ENCODE results near the gene INPP5F. TPM values are rescaled to one million over a fixed set of nuclear protein-coding genes. Genes with fewer than 3 reads are reported as not detected.

The INPP5F gene
- total RNA-seq, 2 experiments from 2014 or later: 10.5 to 10.9 TPM

- Mint-ChIP-seq H3K4me3 (no peak overlapping the region), H3K27me3 (ENCODE audit: low read depth) (no peaks in the 10 kb centered on the region), H3K27ac (no peak overlapping the region), H3K4me1 (ENCODE audit: low read depth) (no peaks in the 10 kb centered on the region), H3K9me3 (no peaks in the 10 kb centered on the region), H3K36me3 (ENCODE audit: low read depth) (peaks cover 16% of the 10 kb centered on the region)
- intact Hi-C loops (cut with micrococcal nuclease): no loop called here
- CTCF ChIA-PET: interaction anchor here (0.8 to 1.6 kb wide), 3 partner anchors 10 to 126 kb away, joined by 3 to 4 read pairs (median 3); no protein-coding TSS in a partner anchor
- no peak for DNase-seq
Measured at GRCh38 chr10:119812684-119813083, 86.8 kb downstream of the INPP5F start.

GRCh38 chr10:119815671-119816070 lies 89.8 kb downstream of the INPP5F start:
- no peak for DNase-seq
- H3K27ac Mint-ChIP-seq: no peak overlapping the region
- no peak overlapping the region for H3K4me3 Mint-ChIP-seq
- no peaks in the 10 kb centered on the region for H3K9me3 Mint-ChIP-seq
- H3K4me1 Mint-ChIP-seq (ENCODE audit: low read depth): peaks cover 2% of the 10 kb centered on the region
- H3K36me3 Mint-ChIP-seq (ENCODE audit: low read depth): peaks cover 18% of the 10 kb centered on the region
- H3K27me3 Mint-ChIP-seq (ENCODE audit: low read depth): no peaks in the 10 kb centered on the region
- intact Hi-C loops (cut with micrococcal nuclease): no loop called here
- CTCF ChIA-PET: interaction anchor here (1.0 kb wide), 1 partner anchor 130 kb away, joined by 3 read pairs; no protein-coding TSS in a partner anchor

- peaks cover 16% of the 10 kb centered on the region for H3K36me3 Mint-ChIP-seq (ENCODE audit: low read depth)
- intact Hi-C loops (cut with micrococcal nuclease): no loop called here
- H3K9me3 Mint-ChIP-seq: no peaks in the 10 kb centered on the region
- H3K27me3 Mint-ChIP-seq (ENCODE audit: low read depth): no peaks in the 10 kb centered on the region
- H3K27ac Mint-ChIP-seq: no peak overlapping the region
- peaks cover 2% of the 10 kb centered on the region for H3K4me1 Mint-ChIP-seq (ENCODE audit: low read depth)
- CTCF ChIA-PET: no interaction called here
- no peak overlapping the region for H3K4me3 Mint-ChIP-seq
- DNase-seq: peak; percentile 9
Measured at GRCh38 chr10:119817991-119818888, 92.4 kb downstream of the INPP5F start.

GRCh38 chr10:119818889-119819270 lies 93.0 kb downstream of the INPP5F start:
- H3K36me3 Mint-ChIP-seq (ENCODE audit: low read depth): peaks cover 15% of the 10 kb centered on the region
- CTCF ChIA-PET: no interaction called here

GRCh38 chr10:119821182-119821581 lies 95.3 kb downstream of the INPP5F start:
- Mint-ChIP-seq H3K4me3 (no peak overlapping the region), H3K4me1 (ENCODE audit: low read depth) (peaks cover 2% of the 10 kb centered on the region), H3K36me3 (ENCODE audit: low read depth) (peaks cover 16% of the 10 kb centered on the region), H3K27ac (no peak overlapping the region), H3K27me3 (ENCODE audit: low read depth) (no peaks in the 10 kb centered on the region), H3K9me3 (no peaks in the 10 kb centered on the region)
- CTCF ChIA-PET: interaction anchor here (0.6 kb wide), 1 partner anchor 62 kb away, joined by 4 read pairs; no protein-coding TSS in a partner anchor
- intact Hi-C loops (cut with micrococcal nuclease): no loop called here
- DNase-seq: no peak

More at GRCh38 chr10:119818889-119819270, 93.0 kb downstream of the INPP5F start:
- Mint-ChIP-seq H3K9me3 (no peaks in the 10 kb centered on the region), H3K4me3 (no peak overlapping the region), H3K27ac (no peak overlapping the region), H3K4me1 (ENCODE audit: low read depth) (peaks cover 2% of the 10 kb centered on the region), H3K27me3 (ENCODE audit: low read depth) (no peaks in the 10 kb centered on the region)
- intact Hi-C loops (cut with micrococcal nuclease): no loop called here
- DNase-seq: no peak

GRCh38 chr10:119824299-119824698 lies 98.4 kb downstream of the INPP5F start:
- DNase-seq: no peak
- H3K4me3 Mint-ChIP-seq: no peak overlapping the region
- CTCF ChIA-PET: no interaction called here
- H3K27ac Mint-ChIP-seq: no peak overlapping the region
- no peaks in the 10 kb centered on the region for H3K9me3 Mint-ChIP-seq
- H3K36me3 Mint-ChIP-seq (ENCODE audit: low read depth): peaks cover 17% of the 10 kb centered on the region
- H3K4me1 Mint-ChIP-seq (ENCODE audit: low read depth): no peaks in the 10 kb centered on the region
- no peaks in the 10 kb centered on the region for H3K27me3 Mint-ChIP-seq (ENCODE audit: low read depth)
- intact Hi-C loops (cut with micrococcal nuclease): no loop called here

GRCh38 chr10:119826771-119827170 lies 100.9 kb downstream of the INPP5F start:
- peaks cover 25% of the 10 kb centered on the region for H3K36me3 Mint-ChIP-seq (ENCODE audit: low read depth)
- peak overlapping the region; percentile 63 for H3K27ac Mint-ChIP-seq
- H3K4me3 Mint-ChIP-seq: no peak overlapping the region
- no peaks in the 10 kb centered on the region for H3K9me3 Mint-ChIP-seq
- H3K4me1 Mint-ChIP-seq (ENCODE audit: low read depth): no peaks in the 10 kb centered on the region
- DNase-seq: no peak
- no peaks in the 10 kb centered on the region for H3K27me3 Mint-ChIP-seq (ENCODE audit: low read depth)
- CTCF ChIA-PET: no interaction called here
- intact Hi-C loops (cut with micrococcal nuclease): no loop called here

- DNase-seq: no peak
- peak overlapping the region; percentile 63 for H3K27ac Mint-ChIP-seq
- no peak overlapping the region for H3K4me3 Mint-ChIP-seq
- H3K27me3 Mint-ChIP-seq (ENCODE audit: low read depth): no peaks in the 10 kb centered on the region
- intact Hi-C loops (cut with micrococcal nuclease): no loop called here
- no peaks in the 10 kb centered on the region for H3K9me3 Mint-ChIP-seq
- CTCF ChIA-PET: no interaction called here
- H3K36me3 Mint-ChIP-seq (ENCODE audit: low read depth): peaks cover 32% of the 10 kb centered on the region
- no peaks in the 10 kb centered on the region for H3K4me1 Mint-ChIP-seq (ENCODE audit: low read depth)
Measured at GRCh38 chr10:119827430-119827829, 101.6 kb downstream of the INPP5F start.

- Mint-ChIP-seq H3K27me3 (ENCODE audit: low read depth) (no peaks in the 10 kb centered on the region), H3K36me3 (ENCODE audit: low read depth) (peaks cover 43% of the 10 kb centered on the region), H3K27ac (no peak overlapping the region), H3K4me1 (ENCODE audit: low read depth) (peaks cover 9% of the 10 kb centered on the region), H3K4me3 (no peak overlapping the region), H3K9me3 (peaks cover 3% of the 10 kb centered on the region)
- intact Hi-C loops (cut with micrococcal nuclease): no loop called here
- no peak for DNase-seq
- CTCF ChIA-PET: interaction anchor here (1.5 to 1.6 kb wide), 2 partner anchors 30 to 221 kb away, joined by 4 to 6 read pairs; no protein-coding TSS in a partner anchor
Measured at GRCh38 chr10:119829429-119829828, 103.6 kb downstream of the INPP5F start.

- DNase-seq: no peak
- CTCF ChIA-PET: interaction anchor here (1.0 to 1.6 kb wide), 3 partner anchors 9 to 144 kb away, joined by 4 read pairs; no protein-coding TSS in a partner anchor
- H3K36me3 Mint-ChIP-seq (ENCODE audit: low read depth): peaks cover 51% of the 10 kb centered on the region
- intact Hi-C loops (cut with micrococcal nuclease): no loop called here
- H3K27ac Mint-ChIP-seq: peak overlapping the region; percentile 56
- peaks cover 14% of the 10 kb centered on the region for H3K4me1 Mint-ChIP-seq (ENCODE audit: low read depth)
- H3K9me3 Mint-ChIP-seq: peaks cover 3% of the 10 kb centered on the region
- H3K27me3 Mint-ChIP-seq (ENCODE audit: low read depth): no peaks in the 10 kb centered on the region
- no peak overlapping the region for H3K4me3 Mint-ChIP-seq
Measured at GRCh38 chr10:119830851-119831250, 105.0 kb downstream of the INPP5F start.

- Mint-ChIP-seq H3K9me3 (peaks cover 3% of the 10 kb centered on the region), H3K4me1 (ENCODE audit: low read depth) (peaks cover 17% of the 10 kb centered on the region), H3K4me3 (no peak overlapping the region), H3K36me3 (ENCODE audit: low read depth) (peaks cover 52% of the 10 kb centered on the region), H3K27ac (no peak overlapping the region), H3K27me3 (ENCODE audit: low read depth) (no peaks in the 10 kb centered on the region)
- CTCF ChIA-PET: interaction anchor here (1.0 to 1.5 kb wide), 3 partner anchors 9 to 144 kb away, joined by 4 to 6 read pairs (median 4); no protein-coding TSS in a partner anchor
- no peak for DNase-seq
- intact Hi-C loops (cut with micrococcal nuclease): no loop called here
Measured at GRCh38 chr10:119831656-119832055, 105.8 kb downstream of the INPP5F start.

- Mint-ChIP-seq H3K36me3 (ENCODE audit: low read depth) (peaks cover 58% of the 10 kb centered on the region), H3K27me3 (ENCODE audit: low read depth) (no peaks in the 10 kb centered on the region), H3K27ac (no peak overlapping the region), H3K4me3 (no peak overlapping the region), H3K9me3 (peaks cover 3% of the 10 kb centered on the region), H3K4me1 (ENCODE audit: low read depth) (peaks cover 23% of the 10 kb centered on the region)
- intact Hi-C loops (cut with micrococcal nuclease): no loop called here
- no peak for DNase-seq
- CTCF ChIA-PET: interaction anchor here (1.5 kb wide), 1 partner anchor 83 kb away, joined by 6 read pairs; no protein-coding TSS in a partner anchor
Measured at GRCh38 chr10:119832951-119833350, 107.1 kb downstream of the INPP5F start.

All from activated naive CD4-positive, alpha-beta T cell treated with anti-CD3 and anti-CD28 coated beads for 36 hours (primary cell).